GM20431 (cell line): Measurements from ENCODE around the gene PKP1.

Experiments
- in situ Hi-C: fragments of 300-500 bp; cut with MseI, MboI; formaldehyde crosslinking; loops from one replicate; pipeline ENCODE4 v1.15.0; 2020; ENCODE audit warnings: low sequenced_read_pairs; ENCODE audit not compliant: unreplicated experiment

Gene PKP1

DNA sequence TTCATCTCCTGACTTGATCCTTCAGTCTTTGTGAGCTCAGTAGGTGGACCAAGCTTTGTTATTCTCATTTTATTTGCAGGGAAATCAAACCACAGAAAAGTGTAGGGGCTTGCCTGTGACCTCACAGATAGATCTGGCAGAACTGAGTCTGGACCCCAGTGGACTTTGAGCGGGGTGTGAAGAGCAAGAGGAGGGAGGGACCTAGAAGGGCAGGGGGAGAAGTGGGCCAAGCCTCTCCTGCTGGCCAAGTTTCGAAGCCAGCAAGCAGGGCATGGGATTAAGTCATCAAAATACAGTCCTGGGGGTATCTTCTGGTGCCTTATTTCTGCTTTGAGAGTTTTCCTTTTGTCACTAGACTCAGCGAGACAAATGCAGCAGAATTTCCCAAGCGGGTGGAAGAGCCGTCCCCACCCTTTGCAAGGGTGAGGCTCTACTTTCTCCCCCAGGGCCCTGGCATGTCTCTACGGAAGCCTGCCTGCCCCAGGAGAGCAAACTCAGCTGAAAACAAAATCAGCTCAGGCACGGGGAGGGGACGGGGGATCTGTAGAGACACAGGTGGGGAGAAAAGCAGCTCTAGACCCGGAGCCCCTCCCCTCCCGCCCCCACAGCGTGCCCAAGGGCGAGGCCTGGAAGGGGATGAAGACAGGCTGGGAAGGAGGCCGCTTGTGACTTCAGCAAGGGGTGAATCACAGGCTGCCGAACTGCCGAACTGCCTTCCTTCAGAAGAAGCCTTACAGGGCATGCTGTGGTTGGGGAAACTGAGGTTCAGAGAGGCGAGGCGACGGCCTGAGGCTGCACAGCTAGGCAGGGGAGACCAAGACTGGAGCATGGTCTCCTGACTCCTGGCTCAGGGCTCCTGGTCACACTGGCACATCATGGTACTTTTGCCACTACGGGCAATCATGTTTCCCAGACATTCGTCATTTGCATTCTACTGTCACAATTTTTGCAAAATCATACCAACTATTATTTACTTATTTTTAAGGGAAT, 19.2 kb downstream of the PKP1 start:
- in situ Hi-C loops = no loop called here

DNA sequence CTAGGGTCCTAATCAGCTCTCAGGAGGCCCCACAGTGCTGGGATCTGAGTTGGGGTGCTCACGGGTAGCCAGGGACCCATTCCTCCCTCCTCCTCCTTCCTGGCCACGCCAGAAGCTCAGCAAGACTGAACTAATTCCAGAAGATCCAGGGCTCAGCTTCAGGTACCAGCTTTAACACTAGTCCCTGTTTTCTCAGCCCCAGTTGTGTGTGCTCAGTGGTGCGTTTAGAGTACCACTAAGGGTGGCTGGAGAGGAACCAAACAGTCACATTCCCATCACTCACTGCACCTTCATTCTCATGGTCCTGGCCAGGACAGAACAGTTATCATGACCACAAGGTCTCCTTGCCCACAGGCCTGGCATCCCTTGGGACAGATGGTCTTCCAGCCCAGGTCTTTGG, 20.8 kb downstream of the PKP1 start:
- in situ Hi-C loops = no loop called here

DNA sequence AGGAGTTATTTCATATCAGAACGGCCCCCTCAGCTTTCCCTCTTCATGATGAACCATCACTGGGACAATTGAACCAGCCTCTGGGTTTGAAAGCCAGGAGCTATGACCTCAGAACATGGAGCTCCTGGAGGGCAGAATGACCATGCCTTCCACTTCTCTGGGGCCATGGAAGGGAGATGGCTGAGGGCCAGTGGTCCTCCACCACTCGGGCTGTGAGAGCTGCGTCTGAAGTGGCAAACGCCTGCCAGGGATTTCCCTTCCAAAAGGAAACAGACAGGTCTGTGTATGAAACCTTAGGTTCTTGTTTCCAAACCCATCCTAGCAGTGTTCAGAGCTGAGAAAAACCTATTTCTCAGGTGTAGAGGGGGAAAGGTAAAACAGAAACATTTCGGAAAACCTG, 22.5 kb downstream of the PKP1 start:
- in situ Hi-C loops = no loop called here

DNA sequence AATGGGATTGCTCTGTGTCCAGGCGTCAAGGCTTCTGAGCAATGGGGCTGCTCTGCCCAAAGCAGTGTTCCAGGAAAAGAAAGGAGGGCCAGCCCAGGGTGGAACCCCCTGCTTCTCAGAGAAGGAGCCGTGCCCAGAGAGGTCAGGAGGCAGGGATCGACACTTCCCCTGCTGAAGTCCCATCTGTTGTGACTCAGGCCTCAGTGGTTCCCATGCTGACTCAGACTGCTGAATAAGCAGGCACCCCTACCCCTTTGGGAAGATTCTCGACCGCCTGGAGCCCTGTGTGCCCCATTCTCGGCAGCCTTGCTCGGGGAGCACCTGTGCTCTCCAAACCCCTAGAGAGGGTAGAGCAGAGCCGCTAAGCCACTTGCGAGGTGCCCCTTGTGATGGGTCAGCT, 23.9 kb downstream of the PKP1 start:
- in situ Hi-C loops = no loop called here

DNA sequence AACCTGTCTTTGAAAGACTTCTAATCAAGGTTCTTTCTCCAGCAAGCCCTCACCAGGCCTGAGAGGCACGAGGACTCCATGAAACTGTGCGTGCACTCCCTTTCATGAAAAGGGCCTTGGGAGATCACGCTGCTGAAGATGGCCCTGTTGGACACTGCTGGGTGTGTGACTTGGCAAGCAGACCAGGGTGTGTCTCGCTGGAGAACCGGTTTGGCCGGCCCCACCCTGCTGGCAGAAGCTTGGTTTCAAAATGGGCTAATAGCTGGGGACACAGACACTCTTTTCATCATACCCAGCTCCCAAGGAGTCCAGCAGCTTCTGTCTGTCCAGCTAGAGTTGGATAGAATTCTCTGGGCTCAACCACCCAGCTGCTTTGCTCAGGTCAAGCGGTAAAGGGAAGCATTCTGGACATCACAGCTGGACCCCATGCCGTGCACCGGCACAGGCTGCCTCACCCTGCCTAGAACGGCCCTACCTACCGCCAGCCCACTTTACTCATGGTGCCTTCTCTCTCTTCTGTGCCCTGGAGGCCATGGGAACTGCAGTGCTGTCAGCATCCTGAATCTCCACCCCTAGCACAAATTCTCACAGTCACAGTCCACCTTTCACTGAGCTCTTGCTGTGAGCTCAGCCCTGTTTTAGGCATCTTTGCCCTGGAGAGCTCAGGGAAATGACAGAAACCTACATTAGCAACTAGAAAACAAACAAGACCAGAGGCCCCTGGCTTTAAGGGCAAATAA, 24.6 kb downstream of the PKP1 start:
- in situ Hi-C loops = no loop called here

DNA sequence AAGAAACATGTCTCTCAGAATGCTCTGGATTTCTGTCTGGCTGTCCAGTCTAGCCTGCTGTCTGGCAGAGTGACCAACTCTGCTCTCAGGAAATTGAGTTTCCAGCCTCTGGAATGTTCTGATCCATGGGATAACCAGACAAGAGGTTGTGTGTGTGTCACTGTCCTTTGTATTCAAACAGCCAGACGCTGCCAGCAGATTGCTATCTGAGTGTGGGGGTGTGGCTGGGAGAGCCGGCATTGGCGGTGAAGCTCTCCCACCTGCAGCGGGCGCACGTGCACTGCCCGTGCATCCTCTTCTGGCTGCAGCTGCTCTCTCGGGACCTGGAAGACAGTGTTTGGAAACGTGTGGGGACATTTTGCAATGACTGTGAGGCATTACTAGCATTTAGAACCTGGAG, 26.1 kb downstream of the PKP1 start:
- in situ Hi-C loops = no loop called here

DNA sequence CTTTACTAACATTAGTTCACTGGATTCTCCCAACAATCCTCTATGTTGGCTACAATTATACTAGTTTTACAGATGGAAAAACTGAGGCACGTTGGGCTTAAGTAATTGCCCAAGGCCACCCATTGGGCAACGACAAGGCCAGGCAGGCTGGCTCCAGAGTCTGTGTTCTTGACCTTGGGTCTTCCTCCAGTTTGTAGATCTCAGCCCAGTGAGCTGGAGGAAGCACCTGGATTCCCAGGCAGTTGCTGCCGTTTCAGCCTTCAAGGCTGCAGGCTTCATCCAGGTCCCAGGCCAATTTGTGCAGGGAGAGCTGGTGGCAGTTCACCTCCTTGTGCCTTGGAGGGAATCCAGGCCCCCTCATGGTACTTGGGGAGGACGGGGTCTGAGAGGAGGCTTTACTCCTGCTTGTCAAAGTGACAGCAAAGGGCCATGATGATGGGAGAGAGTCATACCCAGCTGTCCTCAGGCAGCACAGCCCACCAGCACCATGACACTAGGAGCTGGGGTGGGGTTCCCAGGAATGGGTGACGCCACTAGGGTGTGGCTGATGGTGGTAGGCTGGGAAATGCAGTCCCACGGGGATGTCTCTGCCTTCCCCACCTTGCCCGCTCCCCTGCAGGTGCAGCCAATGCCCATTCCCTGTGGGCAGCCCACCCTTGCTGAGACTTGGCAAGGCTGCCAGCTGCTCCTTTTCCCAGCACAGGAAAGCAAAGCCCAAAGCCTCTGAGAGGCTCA, 27.1 kb downstream of the PKP1 start:
- in situ Hi-C loops = no loop called here

DNA sequence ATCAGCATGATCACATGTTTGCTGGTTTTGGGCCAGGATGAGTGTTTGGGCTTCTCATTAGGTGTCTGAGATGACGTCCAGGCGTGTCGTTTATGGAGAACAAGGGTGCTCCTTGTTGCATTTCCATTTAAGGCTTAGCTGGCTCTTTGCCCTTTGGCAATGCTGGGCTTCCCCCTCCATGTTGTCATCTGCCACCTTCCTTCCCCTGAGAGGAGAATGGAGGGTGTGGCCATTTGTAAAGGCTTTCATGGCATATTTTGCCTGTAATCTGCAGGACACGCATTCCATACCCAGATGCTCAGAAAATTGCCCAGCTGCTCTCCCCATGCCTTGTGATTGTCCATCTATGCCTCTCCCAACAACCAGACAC, 27.7 kb downstream of the PKP1 start:
- in situ Hi-C loops = no loop called here

DNA sequence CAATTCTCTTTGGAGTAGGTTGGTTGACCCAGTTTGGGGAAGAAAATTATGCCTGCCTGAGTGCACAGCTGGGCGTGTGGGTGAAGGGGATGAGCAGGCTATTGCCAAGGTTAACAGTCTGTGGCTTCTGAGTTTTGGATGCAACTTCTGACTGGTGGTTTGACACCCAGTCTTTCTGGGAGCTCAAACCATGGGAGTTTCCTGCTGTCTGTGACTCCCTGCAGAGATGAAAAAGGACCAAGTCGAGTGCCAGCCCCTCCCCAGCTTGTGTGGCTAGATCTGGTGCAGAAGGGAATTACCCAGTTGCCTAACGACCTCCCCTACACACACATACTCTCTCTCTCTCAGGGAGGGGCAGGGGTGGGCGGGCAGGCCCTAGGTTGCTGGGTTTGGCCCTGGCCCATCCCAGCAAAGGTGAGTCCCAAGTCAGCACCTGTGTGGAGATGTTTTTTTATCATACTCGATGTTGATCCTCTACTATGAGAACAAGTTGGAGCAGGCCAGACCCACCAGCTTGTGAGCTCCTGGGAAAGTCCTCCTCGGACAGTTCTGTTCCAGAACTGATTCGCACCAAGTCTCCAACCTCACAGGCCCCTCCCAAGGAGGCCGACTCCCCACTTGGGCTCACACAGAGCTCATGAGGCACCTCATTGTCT, 28.2 kb downstream of the PKP1 start:
- in situ Hi-C loops = no loop called here

DNA sequence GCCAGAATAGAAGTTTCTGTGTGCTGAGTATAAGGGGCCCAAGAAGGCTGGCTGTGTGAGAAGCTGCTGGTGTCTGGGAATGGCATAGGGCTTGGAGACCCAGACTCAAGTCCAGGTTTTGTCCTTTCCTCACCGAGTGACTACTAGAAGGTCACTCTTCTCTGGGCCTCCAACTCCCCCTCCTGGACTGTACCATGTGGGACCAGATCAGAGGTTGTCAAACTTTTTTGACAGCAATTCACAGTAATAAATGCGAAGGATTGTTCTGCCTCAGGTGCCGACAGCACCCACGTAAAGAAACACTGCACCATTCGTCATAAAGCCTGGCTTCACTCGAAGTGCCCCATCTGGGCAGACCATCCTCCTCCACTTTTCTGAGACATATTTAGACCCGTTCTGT, 29.0 kb downstream of the PKP1 start:
- in situ Hi-C loops = no loop called here

DNA sequence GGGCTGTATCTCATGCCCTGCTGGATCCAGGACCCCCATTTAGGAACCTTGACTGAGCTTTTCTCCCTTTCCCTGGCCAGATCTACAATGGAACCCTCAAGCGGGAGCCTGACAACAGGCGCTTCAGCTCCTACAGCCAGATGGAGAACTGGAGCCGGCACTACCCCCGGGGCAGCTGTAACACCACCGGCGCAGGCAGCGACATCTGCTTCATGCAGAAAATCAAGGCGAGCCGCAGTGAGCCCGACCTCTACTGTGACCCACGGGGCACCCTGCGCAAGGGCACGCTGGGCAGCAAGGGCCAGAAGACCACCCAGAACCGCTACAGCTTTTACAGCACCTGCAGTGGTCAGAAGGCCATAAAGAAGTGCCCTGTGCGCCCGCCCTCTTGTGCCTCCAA, 29.8 kb downstream of the PKP1 start:
- in situ Hi-C loops = no loop called here

DNA sequence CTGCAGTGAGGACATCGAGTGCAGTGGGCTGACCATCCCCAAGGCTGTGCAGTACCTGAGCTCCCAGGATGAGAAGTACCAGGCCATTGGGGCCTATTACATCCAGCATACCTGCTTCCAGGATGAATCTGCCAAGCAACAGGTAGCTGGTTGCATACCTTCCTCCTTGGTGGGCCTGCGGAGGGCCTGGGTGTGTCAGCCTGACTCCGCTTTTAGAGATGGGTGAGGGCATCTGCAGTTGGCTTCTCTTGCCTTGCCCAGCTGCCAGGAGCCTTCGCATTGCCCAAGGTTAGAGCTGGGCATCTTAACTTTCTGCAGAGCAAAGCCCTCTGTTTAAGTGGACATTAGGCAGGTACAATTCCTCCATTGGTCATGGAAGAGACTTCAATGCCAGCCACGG, 33.2 kb downstream of the PKP1 start:
- in situ Hi-C loops = no loop called here

DNA sequence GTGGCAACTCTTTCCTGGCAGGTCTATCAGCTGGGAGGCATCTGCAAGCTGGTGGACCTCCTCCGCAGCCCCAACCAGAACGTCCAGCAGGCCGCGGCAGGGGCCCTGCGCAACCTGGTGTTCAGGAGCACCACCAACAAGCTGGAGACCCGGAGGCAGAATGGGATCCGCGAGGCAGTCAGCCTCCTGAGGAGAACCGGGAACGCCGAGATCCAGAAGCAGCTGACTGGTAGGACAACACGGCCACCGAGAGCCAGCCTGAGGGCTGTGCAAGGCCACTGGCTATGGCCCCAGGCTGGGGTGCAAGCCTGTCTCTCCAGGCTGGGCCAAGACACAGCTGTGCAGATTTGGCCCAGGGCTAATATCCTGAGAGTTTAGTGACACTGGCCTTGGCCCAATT, 34.2 kb downstream of the PKP1 start:
- in situ Hi-C loops = no loop called here

DNA sequence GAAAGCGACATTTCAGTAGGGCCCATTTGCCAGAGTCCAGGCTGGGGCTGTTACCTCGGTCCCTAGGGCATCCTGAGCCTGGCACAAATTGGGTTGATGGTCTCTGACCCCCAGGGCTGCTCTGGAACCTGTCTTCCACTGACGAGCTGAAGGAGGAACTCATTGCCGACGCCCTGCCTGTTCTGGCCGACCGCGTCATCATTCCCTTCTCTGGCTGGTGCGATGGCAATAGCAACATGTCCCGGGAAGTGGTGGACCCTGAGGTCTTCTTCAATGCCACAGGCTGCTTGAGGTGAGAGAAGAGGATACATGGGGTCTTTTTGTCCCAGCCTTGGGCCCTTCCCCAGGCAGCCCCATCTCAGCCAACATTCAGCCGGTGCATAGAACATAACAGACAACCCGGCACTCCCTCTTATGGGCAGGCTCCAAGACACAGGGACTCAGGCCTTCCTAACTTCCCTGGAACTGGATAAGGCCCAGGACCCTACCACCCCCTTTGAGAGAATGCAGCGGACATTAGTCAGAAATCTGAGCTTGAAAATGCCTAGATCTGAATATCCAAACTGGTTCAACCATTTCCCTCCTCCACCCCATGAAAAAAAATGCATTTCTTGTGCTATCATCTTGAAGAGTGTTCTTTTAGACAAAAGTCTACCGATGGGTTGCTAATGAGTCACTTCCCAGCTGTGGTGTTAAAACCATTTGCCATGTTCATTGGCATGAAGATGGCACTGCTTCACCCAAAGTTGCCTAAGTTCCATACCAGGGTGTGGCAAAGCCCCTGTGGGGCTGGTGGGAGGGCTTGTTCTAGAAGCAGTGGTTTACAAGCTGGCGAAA, 35.4 kb downstream of the PKP1 start:
- in situ Hi-C loops = no loop called here

DNA sequence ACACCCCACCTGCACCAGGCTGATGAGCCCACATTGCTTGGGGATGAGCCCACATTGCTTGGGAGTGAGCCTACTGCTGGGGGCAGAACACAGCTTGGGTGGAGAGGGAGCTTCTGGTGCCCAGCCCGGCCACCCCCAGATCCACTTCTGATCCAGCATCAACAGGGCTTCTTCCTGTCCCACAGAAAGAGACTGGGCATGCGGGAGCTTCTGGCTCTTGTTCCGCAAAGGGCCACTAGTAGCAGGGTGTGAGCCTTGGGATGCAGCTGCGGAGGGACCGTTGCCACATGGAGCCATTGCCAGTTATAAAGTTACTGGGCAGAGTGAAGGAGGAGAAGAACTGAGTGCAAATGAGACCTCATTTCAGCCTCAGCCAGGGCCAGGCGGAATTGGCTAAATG, 36.3 kb downstream of the PKP1 start:
- in situ Hi-C loops = no loop called here

DNA sequence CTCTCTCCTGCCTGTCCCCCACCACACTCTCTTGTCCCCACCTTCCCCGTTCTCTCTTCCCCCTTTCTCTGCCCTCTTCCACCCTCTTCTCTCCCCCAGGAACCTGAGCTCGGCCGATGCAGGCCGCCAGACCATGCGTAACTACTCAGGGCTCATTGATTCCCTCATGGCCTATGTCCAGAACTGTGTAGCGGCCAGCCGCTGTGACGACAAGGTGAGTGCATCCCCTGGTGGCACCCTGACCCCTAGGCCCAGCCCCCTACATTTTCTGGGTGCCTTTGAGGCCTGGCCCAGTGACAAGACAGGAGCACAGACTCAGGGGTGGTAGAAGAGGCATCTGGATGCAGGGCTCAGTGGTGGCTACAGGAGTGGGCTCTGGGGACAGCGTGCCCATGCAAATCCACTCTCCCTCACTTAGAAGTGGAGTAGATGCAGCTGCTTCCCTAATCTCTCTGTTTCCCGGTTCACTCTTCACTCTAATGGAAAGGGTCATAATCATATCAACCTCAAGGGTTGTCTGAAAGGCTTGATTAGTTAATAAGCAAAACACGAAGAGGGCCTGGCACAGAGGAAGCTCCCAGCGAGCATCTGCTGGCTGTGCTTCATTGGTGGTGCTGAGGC, 37.0 kb downstream of the PKP1 start:
- in situ Hi-C loops = no loop called here

DNA sequence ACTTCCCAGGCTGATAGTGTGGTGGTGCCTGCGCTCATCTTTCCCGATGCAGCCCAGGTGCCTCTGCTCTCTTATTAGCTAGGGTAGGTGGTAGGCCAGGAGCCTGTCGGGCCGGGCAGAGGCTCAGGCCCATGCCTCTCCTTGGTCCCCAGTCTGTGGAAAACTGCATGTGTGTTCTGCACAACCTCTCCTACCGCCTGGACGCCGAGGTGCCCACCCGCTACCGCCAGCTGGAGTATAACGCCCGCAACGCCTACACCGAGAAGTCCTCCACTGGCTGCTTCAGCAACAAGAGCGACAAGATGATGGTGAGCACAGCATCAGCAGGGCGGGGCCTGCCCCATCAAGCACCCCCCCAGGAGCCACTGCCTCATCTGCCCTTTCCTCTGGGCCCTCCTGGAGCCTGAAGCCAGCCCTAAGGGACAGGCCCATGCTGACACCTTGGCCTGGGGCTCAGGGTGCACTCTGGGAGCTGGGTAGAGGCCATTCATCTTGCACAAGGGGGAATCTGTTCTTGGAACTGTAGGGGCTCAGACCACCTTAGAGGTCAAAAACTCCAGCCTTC, 38.6 kb downstream of the PKP1 start:
- in situ Hi-C loops = no loop called here

DNA sequence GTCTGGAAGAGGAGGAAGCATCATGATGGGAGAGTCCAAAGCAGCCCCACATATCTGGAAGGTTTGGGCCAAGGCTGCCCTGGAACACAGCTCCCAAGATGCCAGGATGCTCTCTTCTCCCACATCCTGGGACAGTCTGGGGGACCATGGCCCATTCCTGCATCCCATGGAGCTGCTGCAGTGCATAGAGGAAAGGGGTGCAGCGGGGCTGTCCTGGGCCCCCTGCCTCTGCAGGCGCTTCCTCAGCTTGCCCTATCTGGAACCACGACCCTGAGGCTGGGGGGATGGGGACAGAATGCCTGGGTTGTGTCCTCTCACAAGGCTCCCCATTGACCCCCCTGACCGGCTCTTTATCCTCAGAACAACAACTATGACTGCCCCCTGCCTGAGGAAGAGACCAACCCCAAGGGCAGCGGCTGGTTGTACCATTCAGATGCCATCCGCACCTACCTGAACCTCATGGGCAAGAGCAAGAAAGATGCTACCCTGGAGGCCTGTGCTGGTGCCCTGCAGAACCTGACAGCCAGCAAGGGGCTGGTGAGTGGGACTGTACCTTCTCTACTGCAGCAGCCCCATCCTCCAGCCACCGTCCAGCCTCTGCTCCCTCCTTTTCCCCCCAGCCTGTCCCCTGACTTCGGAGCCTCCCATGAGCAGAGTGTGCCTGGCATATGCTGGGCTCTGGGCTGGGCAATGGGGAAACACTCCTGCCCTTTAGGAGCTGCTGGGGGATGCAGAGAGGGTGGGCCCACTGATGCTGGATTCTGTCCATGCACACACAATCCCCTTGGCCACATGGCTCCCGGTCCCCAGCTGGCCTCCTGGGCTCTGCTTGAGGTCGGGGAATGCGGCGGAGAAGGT, 39.6 kb downstream of the PKP1 start:
- in situ Hi-C loops = no loop called here
